ENCODE data around the gene CAST.
A peak's percentile ranks its signal among the peaks of the same experiment; 100 is the strongest.

CAST gene

DNA sequence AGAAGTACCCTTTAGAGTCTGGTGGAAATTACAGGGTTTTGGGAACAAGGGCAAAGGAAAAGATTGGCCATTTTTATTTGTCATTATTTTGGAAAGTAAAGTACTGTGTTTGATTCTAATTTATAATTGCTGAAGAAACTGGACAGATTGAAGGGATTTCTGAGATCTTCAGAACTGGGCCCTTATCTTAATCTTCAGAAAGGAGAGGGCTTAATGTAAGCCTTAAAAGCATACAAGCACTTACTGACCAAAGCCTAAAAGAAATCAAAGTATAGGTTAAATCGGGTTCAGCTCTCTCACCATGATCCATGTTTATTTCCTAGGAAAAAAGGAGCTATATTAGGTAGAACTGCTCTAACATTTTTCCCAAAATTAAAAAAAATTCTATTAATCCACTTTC, 109.9 kb downstream of the CAST start:
- peaks cover 15% of the 10 kb centered on the region for H3K4me1 Mint-ChIP-seq (ENCODE audit: low read depth)
- DNase-seq, result no peak
- peak overlapping the region; percentile 63 for H3K27ac Mint-ChIP-seq
- no peak overlapping the region for H3K4me3 Mint-ChIP-seq
- H3K36me3 Mint-ChIP-seq (ENCODE audit: low read depth), result peaks cover 94% of the 10 kb centered on the region
- no peaks in the 10 kb centered on the region for H3K9me3 Mint-ChIP-seq
- no peaks in the 10 kb centered on the region for H3K27me3 Mint-ChIP-seq

GRCh38 chr5:96772542-96772941, 110.4 kb downstream of the CAST start:
- peak overlapping the region; percentile 84 for H3K27ac Mint-ChIP-seq
- H3K4me3 Mint-ChIP-seq, result no peak overlapping the region
- DNase-seq, result no peak
- H3K4me1 Mint-ChIP-seq (ENCODE audit: low read depth), result peaks cover 15% of the 10 kb centered on the region
- no peaks in the 10 kb centered on the region for H3K9me3 Mint-ChIP-seq
- no peaks in the 10 kb centered on the region for H3K27me3 Mint-ChIP-seq
- H3K36me3 Mint-ChIP-seq (ENCODE audit: low read depth), result peaks cover 94% of the 10 kb centered on the region

DNA sequence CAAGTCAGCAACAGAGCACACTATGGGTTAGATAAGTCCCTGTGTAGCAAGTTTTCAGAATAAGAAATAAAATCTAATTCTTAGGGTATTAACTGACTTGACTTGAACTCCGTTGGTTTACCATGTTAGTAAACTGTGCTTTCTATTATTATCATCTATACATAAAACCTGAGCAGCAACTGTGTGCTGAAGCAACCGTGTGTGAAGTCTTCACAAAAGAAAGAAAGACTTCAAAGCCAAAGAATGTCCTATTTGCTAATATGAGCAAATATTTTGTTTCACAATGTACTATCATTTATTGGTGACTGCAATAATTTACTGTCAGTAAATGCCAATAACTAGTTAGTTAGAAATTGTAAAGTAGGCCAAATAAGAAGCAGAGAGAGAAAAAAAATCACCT, 112.9 kb downstream of the CAST start:
- Mint-ChIP-seq H3K27ac (peak overlapping the region; percentile 44), H3K36me3 (ENCODE audit: low read depth) (peaks cover 95% of the 10 kb centered on the region), H3K4me1 (ENCODE audit: low read depth) (peaks cover 15% of the 10 kb centered on the region), H3K4me3 (no peak overlapping the region), H3K27me3 (no peaks in the 10 kb centered on the region), H3K9me3 (no peaks in the 10 kb centered on the region)
- no peak for DNase-seq

GRCh38 chr5:96775689-96776088, 113.5 kb downstream of the CAST start:
- Mint-ChIP-seq H3K27ac (peak overlapping the region; percentile 44), H3K4me3 (no peak overlapping the region), H3K4me1 (ENCODE audit: low read depth) (peaks cover 16% of the 10 kb centered on the region), H3K9me3 (no peaks in the 10 kb centered on the region), H3K27me3 (no peaks in the 10 kb centered on the region), H3K36me3 (ENCODE audit: low read depth) (peaks cover 96% of the 10 kb centered on the region)
- DNase-seq, result no peak

- peaks cover 96% of the 10 kb centered on the region for H3K36me3 Mint-ChIP-seq (ENCODE audit: low read depth)
- no peak overlapping the region for H3K4me3 Mint-ChIP-seq
- peak overlapping the region; percentile 7 for H3K27ac Mint-ChIP-seq
- H3K27me3 Mint-ChIP-seq, result no peaks in the 10 kb centered on the region
- peaks cover 19% of the 10 kb centered on the region for H3K4me1 Mint-ChIP-seq (ENCODE audit: low read depth)
- no peak for DNase-seq
- H3K9me3 Mint-ChIP-seq, result no peaks in the 10 kb centered on the region
These were observed 114.4 kb downstream of the CAST start for GRCh38 chr5:96776621-96777020.

DNA sequence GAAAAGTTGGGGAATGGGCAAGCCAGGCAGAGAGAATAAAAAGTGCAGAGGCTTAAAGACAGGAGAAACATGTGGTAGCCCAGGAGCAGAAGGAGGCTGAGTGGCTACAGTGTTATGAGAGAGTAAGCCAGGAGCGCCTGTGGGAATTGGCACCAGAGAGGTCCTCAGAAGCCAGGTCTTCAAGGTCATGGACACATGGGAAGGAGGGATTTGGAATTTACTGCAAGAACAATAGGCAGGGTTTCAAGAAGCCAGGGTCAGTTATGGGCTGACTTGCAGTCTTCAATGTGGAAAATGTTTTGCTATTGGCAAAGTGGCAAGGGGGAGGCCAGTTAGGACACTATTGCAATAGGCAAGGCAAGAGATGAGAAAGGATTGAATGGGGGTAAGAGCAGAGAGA, 116.2 kb downstream of the CAST start:
- Mint-ChIP-seq H3K4me1 (ENCODE audit: low read depth) (peaks cover 12% of the 10 kb centered on the region), H3K9me3 (no peaks in the 10 kb centered on the region), H3K27ac (peak overlapping the region; percentile 39), H3K4me3 (no peak overlapping the region), H3K36me3 (ENCODE audit: low read depth) (peaks cover 97% of the 10 kb centered on the region), H3K27me3 (no peaks in the 10 kb centered on the region)
- no peak for DNase-seq

GRCh38 chr5:96780626-96781025, 118.5 kb downstream of the CAST start:
- Mint-ChIP-seq H3K27me3 (no peaks in the 10 kb centered on the region), H3K27ac (peak overlapping the region; percentile 78), H3K9me3 (no peaks in the 10 kb centered on the region), H3K4me1 (ENCODE audit: low read depth) (peaks cover 12% of the 10 kb centered on the region), H3K4me3 (no peak overlapping the region), H3K36me3 (ENCODE audit: low read depth) (peaks cover 98% of the 10 kb centered on the region)
- no peak for DNase-seq

GRCh38 chr5:96781031-96781971, 119.1 kb downstream of the CAST start:
- H3K4me1 Mint-ChIP-seq (ENCODE audit: low read depth), result peaks cover 12% of the 10 kb centered on the region
- no peak overlapping the region for H3K4me3 Mint-ChIP-seq
- no peak for DNase-seq
- peak overlapping the region; percentile 78 for H3K27ac Mint-ChIP-seq
- no peaks in the 10 kb centered on the region for H3K27me3 Mint-ChIP-seq
- no peaks in the 10 kb centered on the region for H3K9me3 Mint-ChIP-seq
- H3K36me3 Mint-ChIP-seq (ENCODE audit: low read depth), result peaks cover 98% of the 10 kb centered on the region

- DNase-seq, result no peak
- H3K4me1 Mint-ChIP-seq (ENCODE audit: low read depth), result peaks cover 16% of the 10 kb centered on the region
- H3K9me3 Mint-ChIP-seq, result no peaks in the 10 kb centered on the region
- no peak overlapping the region for H3K4me3 Mint-ChIP-seq
- H3K36me3 Mint-ChIP-seq (ENCODE audit: low read depth), result peaks cover 95% of the 10 kb centered on the region
- H3K27ac Mint-ChIP-seq, result peak overlapping the region; percentile 19
- H3K27me3 Mint-ChIP-seq, result no peaks in the 10 kb centered on the region
These were observed 121.2 kb downstream of the CAST start for GRCh38 chr5:96783326-96783725.

DNA sequence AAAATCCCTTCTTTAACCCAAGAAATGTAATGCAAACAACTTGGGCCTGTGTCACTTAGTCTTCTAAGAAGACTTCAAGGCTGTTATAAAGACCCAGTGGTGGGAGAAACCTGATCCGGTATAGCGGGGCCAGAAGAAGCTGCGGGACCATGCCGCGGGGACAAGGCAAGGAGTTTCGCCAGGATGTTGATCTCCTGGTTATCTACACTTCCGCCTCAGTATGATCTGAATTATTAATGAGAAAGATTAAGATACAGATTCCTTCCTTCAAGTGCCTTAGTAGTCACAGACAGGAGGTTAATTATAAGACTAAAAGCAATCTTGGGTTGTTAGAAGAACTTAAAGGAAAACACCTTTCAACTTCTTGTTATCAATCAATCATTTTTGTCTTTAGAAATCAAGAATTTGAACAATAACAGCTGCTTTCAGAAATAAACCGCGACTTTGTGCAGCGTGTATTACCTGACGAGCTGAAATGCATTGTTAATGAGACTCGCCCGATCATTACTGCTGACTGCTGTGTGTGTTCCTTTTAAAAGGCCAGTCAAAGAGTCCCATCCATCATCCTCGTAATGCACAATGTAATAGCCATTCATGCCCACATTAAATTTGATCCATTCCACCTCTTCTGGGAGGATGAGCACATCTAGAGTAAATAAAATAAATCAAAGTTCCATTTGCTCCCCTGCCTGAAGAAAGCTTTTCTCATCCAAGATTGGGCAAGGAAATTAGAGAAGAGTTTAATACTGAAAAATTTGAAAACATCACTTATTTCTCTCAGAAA, 123.3 kb downstream of the CAST start:
- no peaks in the 10 kb centered on the region for H3K27me3 Mint-ChIP-seq
- H3K36me3 Mint-ChIP-seq (ENCODE audit: low read depth), result peaks cover 96% of the 10 kb centered on the region
- no peak overlapping the region for H3K4me3 Mint-ChIP-seq
- H3K4me1 Mint-ChIP-seq (ENCODE audit: low read depth), result peaks cover 25% of the 10 kb centered on the region
- H3K27ac Mint-ChIP-seq, result peak overlapping the region; percentile 45
- no peaks in the 10 kb centered on the region for H3K9me3 Mint-ChIP-seq
- no peak for DNase-seq

DNA sequence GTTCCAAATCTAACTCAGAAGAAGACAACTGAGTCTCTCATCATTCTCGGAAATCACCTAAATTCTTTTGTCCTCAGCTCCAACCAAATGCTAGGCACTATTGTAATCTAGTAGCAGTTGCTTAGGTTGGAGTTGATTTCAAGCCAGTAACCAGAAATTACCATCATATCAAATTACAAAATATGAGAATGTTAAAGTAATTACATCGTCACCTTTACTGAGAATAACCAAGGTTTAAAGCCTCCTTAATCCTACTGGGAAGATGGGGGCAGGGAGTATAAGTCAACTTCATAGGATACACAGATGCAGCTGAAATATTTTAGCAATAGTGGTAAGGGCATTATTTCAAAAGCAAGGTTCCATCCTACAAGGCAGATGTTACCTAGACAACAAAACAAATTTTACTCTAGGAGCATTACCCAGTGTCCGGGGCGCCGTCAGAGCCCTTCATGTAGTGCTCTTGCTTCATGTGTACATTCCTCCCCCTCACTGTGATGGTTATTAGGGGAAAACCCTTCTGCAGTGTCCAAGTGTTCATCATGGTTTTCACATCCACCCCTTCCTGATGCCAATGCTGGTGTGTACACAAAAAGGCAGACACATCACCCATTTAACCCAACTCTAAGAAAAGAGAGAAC, 126.1 kb downstream of the CAST start:
- H3K4me3 Mint-ChIP-seq, result no peak overlapping the region
- H3K36me3 Mint-ChIP-seq (ENCODE audit: low read depth), result peaks cover 92% of the 10 kb centered on the region
- DNase-seq, result no peak
- H3K9me3 Mint-ChIP-seq, result no peaks in the 10 kb centered on the region
- H3K4me1 Mint-ChIP-seq (ENCODE audit: low read depth), result peaks cover 17% of the 10 kb centered on the region
- H3K27me3 Mint-ChIP-seq, result no peaks in the 10 kb centered on the region
- peak overlapping the region; percentile 74 for H3K27ac Mint-ChIP-seq

DNA sequence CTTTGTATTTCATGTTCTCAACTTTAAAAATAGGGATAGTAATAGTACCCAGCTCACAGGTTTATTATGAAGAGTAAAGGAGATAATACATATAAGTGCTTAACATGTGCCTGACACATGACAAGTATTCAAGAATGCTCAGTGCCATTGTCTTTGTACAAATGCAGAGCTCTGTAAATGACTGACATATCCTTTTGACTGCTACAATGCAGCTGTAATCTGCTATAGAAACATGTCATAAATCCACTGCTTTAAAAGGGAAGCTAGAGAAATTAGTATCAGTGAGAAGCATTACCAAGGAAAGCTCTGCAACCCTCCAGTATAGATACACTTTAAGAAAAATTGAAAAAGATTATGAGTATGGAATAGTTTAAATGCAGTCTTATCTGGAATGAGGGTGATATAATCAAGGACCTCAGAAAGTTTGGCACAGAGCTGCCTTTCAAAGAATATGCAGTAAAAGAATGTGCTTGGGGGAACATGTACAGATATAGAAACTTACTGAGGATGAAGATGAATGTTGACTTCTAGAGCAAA, 127.7 kb downstream of the CAST start:
- Mint-ChIP-seq H3K36me3 (ENCODE audit: low read depth) (peaks cover 93% of the 10 kb centered on the region), H3K27ac (peak overlapping the region; percentile 41)

DNA sequence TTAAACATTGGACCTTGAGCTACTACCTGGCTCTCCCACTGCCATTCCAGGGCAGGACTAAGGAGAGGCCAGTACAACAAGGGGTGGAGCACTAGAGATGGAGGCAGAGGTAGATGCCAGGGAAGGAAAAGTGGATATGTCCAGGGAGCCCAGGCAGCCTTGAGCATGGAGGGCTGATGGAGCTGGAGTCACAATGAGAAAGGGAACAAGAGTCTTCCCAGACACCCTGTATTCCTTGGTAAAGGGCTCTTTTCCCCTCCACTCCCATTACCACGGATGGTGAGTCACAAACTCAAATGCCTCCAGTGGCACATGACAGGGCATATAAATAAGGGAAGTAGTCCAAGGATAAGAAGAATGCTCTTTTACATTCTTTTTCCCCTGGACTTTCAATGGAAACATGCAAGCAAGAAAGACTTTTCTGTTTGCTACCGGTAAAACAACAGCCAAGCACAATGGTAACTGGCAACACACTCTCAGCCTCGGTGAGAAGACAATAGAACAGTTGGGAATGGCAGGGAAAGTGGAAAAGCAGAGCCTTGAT, 128.9 kb downstream of the CAST start:
- peak overlapping the region; percentile 59 for H3K27ac Mint-ChIP-seq
- H3K36me3 Mint-ChIP-seq (ENCODE audit: low read depth), result peaks cover 92% of the 10 kb centered on the region
- H3K4me1 Mint-ChIP-seq (ENCODE audit: low read depth), result peaks cover 40% of the 10 kb centered on the region
- no peak overlapping the region for H3K4me3 Mint-ChIP-seq
- DNase-seq, result no peak
- no peaks in the 10 kb centered on the region for H3K9me3 Mint-ChIP-seq
- no peaks in the 10 kb centered on the region for H3K27me3 Mint-ChIP-seq

More for the DNA sequence above, 127.7 kb downstream of the CAST start:
- DNase-seq, result no peak
- Mint-ChIP-seq H3K4me1 (ENCODE audit: low read depth) (peaks cover 29% of the 10 kb centered on the region), H3K9me3 (no peaks in the 10 kb centered on the region), H3K27me3 (no peaks in the 10 kb centered on the region), H3K4me3 (no peak overlapping the region)

DNA sequence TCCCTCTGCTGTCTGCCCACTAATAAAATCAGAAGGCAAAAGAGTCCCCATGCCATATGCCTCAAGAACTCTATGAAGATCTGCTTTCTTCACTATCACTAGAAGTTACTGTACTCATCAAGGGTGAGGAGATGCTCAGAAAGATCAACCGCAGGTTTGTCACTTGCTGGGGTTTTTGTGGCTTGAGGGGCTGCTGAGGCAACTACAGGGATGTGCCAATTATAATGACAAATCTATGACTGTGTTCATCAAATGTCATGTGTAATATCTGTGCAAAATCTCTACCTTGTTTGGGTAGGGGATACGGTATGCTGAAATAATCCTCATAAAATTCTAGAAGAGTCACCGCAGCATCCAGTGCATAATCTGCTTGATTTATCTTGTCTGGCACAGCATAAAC, 132.6 kb downstream of the CAST start:
- H3K4me1 Mint-ChIP-seq (ENCODE audit: low read depth), result peaks cover 54% of the 10 kb centered on the region
- peak overlapping the region; percentile 75 for H3K27ac Mint-ChIP-seq
- no peak overlapping the region for H3K4me3 Mint-ChIP-seq
- peak; percentile 52 for DNase-seq
- no peaks in the 10 kb centered on the region for H3K27me3 Mint-ChIP-seq
- H3K36me3 Mint-ChIP-seq (ENCODE audit: low read depth), result peaks cover 95% of the 10 kb centered on the region
- no peaks in the 10 kb centered on the region for H3K9me3 Mint-ChIP-seq

Measured in activated T-cell treated with anti-CD3 and anti-CD28 coated beads, Interleukin-2, amount 50 U/mL, for 24 hours (primary cell).